ENCODE results near the gene RAB27B.

Gene RAB27B

GRCh38 chr18:54787121-54787520, 41.2 kb upstream of the RAB27B start:
- no peak for TF ChIP-seq CTCF (IDR thresholded peaks at IDR 0.05; ENCODE audit: insufficient read depth, low read length, poor library complexity, severe bottlenecking)
- no peaks in the 10 kb centered on the region; the same call in none of the 2 replicates for H3K27me3 ChIP-seq (replicated peaks; ENCODE audit: control insufficient read depth, insufficient read depth, low read length)

GRCh38 chr18:54787616-54788015, 40.7 kb upstream of the RAB27B start:
- no peak for DNase-seq (ENCODE audit: extremely low read depth, insufficient read length)

More at GRCh38 chr18:54787121-54787520, 41.2 kb upstream of the RAB27B start:
- H3K4me3 ChIP-seq (replicated peaks; ENCODE audit: low read depth, low read length), result no peak overlapping the region
- DNase-seq (ENCODE audit: extremely low read depth, insufficient read length), result no peak
- no peaks in the 10 kb centered on the region for H3K36me3 ChIP-seq (ENCODE audit: control insufficient read depth, insufficient read depth, low read length)

GRCh38 chr18:54790109-54790508, 38.2 kb upstream of the RAB27B start:
- no peaks in the 10 kb centered on the region for H3K36me3 ChIP-seq (ENCODE audit: control insufficient read depth, insufficient read depth, low read length)
- no peaks in the 10 kb centered on the region; the same call in none of the 2 replicates for H3K27me3 ChIP-seq (replicated peaks; ENCODE audit: control insufficient read depth, insufficient read depth, low read length)
- no peak overlapping the region for H3K4me3 ChIP-seq (replicated peaks; ENCODE audit: low read depth, low read length)
- no peak for DNase-seq (ENCODE audit: extremely low read depth, insufficient read length)
- TF ChIP-seq CTCF (IDR thresholded peaks at IDR 0.05; ENCODE audit: insufficient read depth, low read length, poor library complexity, severe bottlenecking), result no peak

More at GRCh38 chr18:54787616-54788015, 40.7 kb upstream of the RAB27B start:
- H3K4me3 ChIP-seq (replicated peaks; ENCODE audit: low read depth, low read length), result no peak overlapping the region
- no peaks in the 10 kb centered on the region; the same call in none of the 2 replicates for H3K27me3 ChIP-seq (replicated peaks; ENCODE audit: control insufficient read depth, insufficient read depth, low read length)
- H3K36me3 ChIP-seq (ENCODE audit: control insufficient read depth, insufficient read depth, low read length), result no peaks in the 10 kb centered on the region
- no peak for TF ChIP-seq CTCF (IDR thresholded peaks at IDR 0.05; ENCODE audit: insufficient read depth, low read length, poor library complexity, severe bottlenecking)

GRCh38 chr18:54791657-54792056, 36.6 kb upstream of the RAB27B start:
- TF ChIP-seq CTCF (IDR thresholded peaks at IDR 0.05; ENCODE audit: insufficient read depth, low read length, poor library complexity, severe bottlenecking), result no peak
- Histone ChIP-seq H3K4me3 (replicated peaks; ENCODE audit: low read depth, low read length) (no peak overlapping the region), H3K36me3 (ENCODE audit: control insufficient read depth, insufficient read depth, low read length) (no peaks in the 10 kb centered on the region), H3K27me3 (replicated peaks; ENCODE audit: control insufficient read depth, insufficient read depth, low read length) (no peaks in the 10 kb centered on the region; the same call in none of the 2 replicates)
- no peak for DNase-seq (ENCODE audit: extremely low read depth, insufficient read length)

- no peak for TF ChIP-seq CTCF (IDR thresholded peaks at IDR 0.05; ENCODE audit: insufficient read depth, low read length, poor library complexity, severe bottlenecking)
- no peak overlapping the region for H3K4me3 ChIP-seq (replicated peaks; ENCODE audit: low read depth, low read length)
- no peaks in the 10 kb centered on the region; the same call in 1 of the 2 replicates for H3K27me3 ChIP-seq (replicated peaks; ENCODE audit: control insufficient read depth, insufficient read depth, low read length)
- no peaks in the 10 kb centered on the region for H3K36me3 ChIP-seq (ENCODE audit: control insufficient read depth, insufficient read depth, low read length)
- DNase-seq (ENCODE audit: extremely low read depth, insufficient read length), result no peak
Observed at GRCh38 chr18:54792079-54792478, 36.2 kb upstream of the RAB27B start.

- TF ChIP-seq CTCF (IDR thresholded peaks at IDR 0.05; ENCODE audit: insufficient read depth, low read length, poor library complexity, severe bottlenecking), result no peak
- H3K36me3 ChIP-seq (ENCODE audit: control insufficient read depth, insufficient read depth, low read length), result no peaks in the 10 kb centered on the region
- no peak for DNase-seq (ENCODE audit: extremely low read depth, insufficient read length)
- H3K27me3 ChIP-seq (replicated peaks; ENCODE audit: control insufficient read depth, insufficient read depth, low read length), result no peaks in the 10 kb centered on the region
- H3K4me3 ChIP-seq (replicated peaks; ENCODE audit: low read depth, low read length), result no peak overlapping the region
Observed at GRCh38 chr18:54794823-54795222, 33.5 kb upstream of the RAB27B start.
